DND-41 (cell line): ENCODE data around the gene ACBD4.

Source experiments
- ATAC-seq: fragments of 200-7000 bp; cut with Tn5 transposase; 3 replicates; pipeline ENCODE4 v1.9.1; 2021; ENCODE audit warnings: low read depth; ENCODE audit not compliant: insufficient read depth
- DNase-seq: peaks from one replicate; pipeline ENCODE4 v3.0.0-alpha.2; 2020
- H2AFZ ChIP-seq: 2 replicates; pipeline ENCODE4 v1.6.0; 2012; ENCODE audit warnings: low read depth, low read length
- H3K27ac ChIP-seq: 2 replicates; pipeline ENCODE4 v1.5.1; 2012; ENCODE audit warnings: low read length, inconsistent platforms
- H3K27me3 ChIP-seq: fragments of 200-600 bp; sonication (generic); 2 replicates; pipeline ENCODE4 v1.6.0; 2012; ENCODE audit warnings: low read length, mild to moderate bottlenecking, inconsistent platforms; ENCODE audit not compliant: insufficient read depth, poor library complexity
- H3K36me3 ChIP-seq: 2 replicates; pipeline ENCODE4 v1.5.1; 2012; ENCODE audit warnings: low read length, inconsistent platforms; ENCODE audit not compliant: insufficient read depth
- H3K4me1 ChIP-seq: 2 replicates; pipeline ENCODE4 v1.5.1; 2012; ENCODE audit warnings: mild to moderate bottlenecking, low read length; ENCODE audit not compliant: insufficient read depth
- H3K4me2 ChIP-seq: 2 replicates; pipeline ENCODE4 v1.6.0; 2012; ENCODE audit warnings: mild to moderate bottlenecking, moderate library complexity, low read length, inconsistent platforms; ENCODE audit not compliant: insufficient read depth
- H3K4me3 ChIP-seq, 2 experiments: fragments of 200-600 bp in 1 of 2; shearing (Covaris generic) in 1 of 2; 2 replicates each; pipeline ENCODE4 v1.5.1; 2012 to 2016; ENCODE audit warnings: inconsistent platforms in 2 of 2, low read length in 2 of 2, mild to moderate bottlenecking in 2 of 2, low read depth in 1 of 2, moderate library complexity in 1 of 2
- H3K79me2 ChIP-seq: 2 replicates; pipeline ENCODE4 v1.6.0; 2012; ENCODE audit warnings: low read length, inconsistent platforms; ENCODE audit not compliant: insufficient read depth
- H3K9ac ChIP-seq: 2 replicates; pipeline ENCODE4 v1.6.0; 2012; ENCODE audit warnings: low read depth, mild to moderate bottlenecking, inconsistent platforms, low read length, moderate library complexity
- H3K9me3 ChIP-seq: 2 replicates; pipeline ENCODE4 v1.5.1; 2012; ENCODE audit warnings: low read length, moderate library complexity, mild to moderate bottlenecking, inconsistent platforms; ENCODE audit not compliant: insufficient read depth, severe bottlenecking
- H4K20me1 ChIP-seq: 2 replicates; pipeline ENCODE4 v1.6.0; 2012; ENCODE audit warnings: low read length; ENCODE audit not compliant: insufficient read depth
- CTCF ChIP-seq: IDR thresholded peaks from 2 replicates; pipeline ENCODE4 v1.5.1; 2012; ENCODE audit warnings: borderline replicate concordance, low read length, moderate library complexity, mild to moderate bottlenecking; ENCODE audit not compliant: poor library complexity, severe bottlenecking; ENCODE audit errors: extremely low read depth
- EZH2 ChIP-seq: IDR thresholded peaks from 3 replicates; pipeline ENCODE4 v1.6.1; 2012; ENCODE audit warnings: borderline replicate concordance, low read depth, mild to moderate bottlenecking, moderate library complexity, low read length, inconsistent platforms; ENCODE audit not compliant: severe bottlenecking

Gene ACBD4

GRCh38 chr17:45138911-45139532, 3.5 kb downstream of the ACBD4 start:
- H3K27ac ChIP-seq, result no peak overlapping the region
- no peak overlapping the region for H3K9ac ChIP-seq
- H3K9me3 ChIP-seq, result no peaks in the 10 kb centered on the region

GRCh38 chr17:45139533-45139920, 4.0 kb downstream of the ACBD4 start:
- H2AFZ ChIP-seq, result no peak overlapping the region
- no peaks in the 10 kb centered on the region for H4K20me1 ChIP-seq
- DNase-seq, result no peak
- H3K4me1 ChIP-seq, result peaks cover 17% of the 10 kb centered on the region
- peaks cover 11% of the 10 kb centered on the region; the same call in 1 of the 2 replicates for H3K36me3 ChIP-seq
- H3K4me2 ChIP-seq, result no peak overlapping the region
- no peaks in the 10 kb centered on the region for H3K27me3 ChIP-seq
- TF ChIP-seq CTCF, result no peak
- no peak for ATAC-seq
- no peak overlapping the region for H3K9ac ChIP-seq
- no peak overlapping the region for H3K4me3 ChIP-seq
- peaks cover 7% of the 10 kb centered on the region; the same call in 1 of the 2 replicates for H3K79me2 ChIP-seq
- no peaks in the 10 kb centered on the region for H3K9me3 ChIP-seq
- no peak overlapping the region for H3K27ac ChIP-seq

More at GRCh38 chr17:45138911-45139532, 3.5 kb downstream of the ACBD4 start:
- Histone ChIP-seq H4K20me1 (no peaks in the 10 kb centered on the region), H3K27me3 (no peaks in the 10 kb centered on the region), H3K4me2 (no peak overlapping the region), H3K36me3 (peaks cover 11% of the 10 kb centered on the region; the same call in 1 of the 2 replicates), H3K4me3 (no peak overlapping the region), H3K4me1 (peaks cover 17% of the 10 kb centered on the region), H2AFZ (no peak overlapping the region), H3K79me2 (peaks cover 7% of the 10 kb centered on the region; the same call in 1 of the 2 replicates)
- no peak for ATAC-seq
- TF ChIP-seq EZH2 (no peak), CTCF (no peak)
- no peak for DNase-seq

GRCh38 chr17:45143094-45143670, 7.7 kb downstream of the ACBD4 start:
- H2AFZ ChIP-seq, result no peak overlapping the region
- H3K9ac ChIP-seq, result no peak overlapping the region
- no peak overlapping the region for H3K4me2 ChIP-seq
- H3K27ac ChIP-seq, result no peak overlapping the region
- H3K27me3 ChIP-seq, result no peaks in the 10 kb centered on the region
- TF ChIP-seq EZH2 (no peak), CTCF (no peak)
- no peak overlapping the region for H3K4me3 ChIP-seq
- H3K4me1 ChIP-seq, result peaks cover 13% of the 10 kb centered on the region
- H3K79me2 ChIP-seq, result peaks cover 11% of the 10 kb centered on the region
- DNase-seq (no peak), ATAC-seq (no peak)
- no peaks in the 10 kb centered on the region for H4K20me1 ChIP-seq
- H3K9me3 ChIP-seq, result no peaks in the 10 kb centered on the region
- no peaks in the 10 kb centered on the region for H3K36me3 ChIP-seq
